Sigmoid colon (tissue), 4 donors: ENCODE results near the gene KIF6.

ENCODE experiments used
- EP300 ChIP-seq, 4 donors: sonication (generic); formaldehyde crosslinking; IDR thresholded peaks; one replicate each; pipeline ENCODE4 v1.6.1; 2017; ENCODE audit warnings: antibody characterized with exemption in 4 of 4
- POLR2AphosphoS5 ChIP-seq, 4 donors: sonication (generic); formaldehyde crosslinking; IDR thresholded peaks; one replicate each; pipeline ENCODE4 v1.6.1; 2017; ENCODE audit warnings: antibody characterized with exemption in 4 of 4
- TF ChIP-seq, protein P1 (sequence below), 4 experiments: fragments of 450-650 bp in 3 of 4; fragments of 200-600 bp in 1 of 4; IDR thresholded peaks; one replicate each; pipeline ENCODE4 v1.5.1; 2016 to 2019; ENCODE audit warnings: antibody characterized with exemption in 4 of 4, mild to moderate bottlenecking in 3 of 4, moderate library complexity in 2 of 4

- no peak for TF ChIP-seq EP300 (IDR thresholded peaks at IDR 0.05)
- TF ChIP-seq, protein P1, sequence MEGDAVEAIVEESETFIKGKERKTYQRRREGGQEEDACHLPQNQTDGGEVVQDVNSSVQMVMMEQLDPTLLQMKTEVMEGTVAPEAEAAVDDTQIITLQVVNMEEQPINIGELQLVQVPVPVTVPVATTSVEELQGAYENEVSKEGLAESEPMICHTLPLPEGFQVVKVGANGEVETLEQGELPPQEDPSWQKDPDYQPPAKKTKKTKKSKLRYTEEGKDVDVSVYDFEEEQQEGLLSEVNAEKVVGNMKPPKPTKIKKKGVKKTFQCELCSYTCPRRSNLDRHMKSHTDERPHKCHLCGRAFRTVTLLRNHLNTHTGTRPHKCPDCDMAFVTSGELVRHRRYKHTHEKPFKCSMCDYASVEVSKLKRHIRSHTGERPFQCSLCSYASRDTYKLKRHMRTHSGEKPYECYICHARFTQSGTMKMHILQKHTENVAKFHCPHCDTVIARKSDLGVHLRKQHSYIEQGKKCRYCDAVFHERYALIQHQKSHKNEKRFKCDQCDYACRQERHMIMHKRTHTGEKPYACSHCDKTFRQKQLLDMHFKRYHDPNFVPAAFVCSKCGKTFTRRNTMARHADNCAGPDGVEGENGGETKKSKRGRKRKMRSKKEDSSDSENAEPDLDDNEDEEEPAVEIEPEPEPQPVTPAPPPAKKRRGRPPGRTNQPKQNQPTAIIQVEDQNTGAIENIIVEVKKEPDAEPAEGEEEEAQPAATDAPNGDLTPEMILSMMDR (IDR thresholded peaks at IDR 0.05), result no peak
- no peak for TF ChIP-seq POLR2AphosphoS5 (IDR thresholded peaks at IDR 0.05)
Observed at GRCh38 chr6:39294899-39295298, 430.3 kb downstream of the KIF6 start.
